Rectal smooth muscle tissue (tissue), 1 donor: ENCODE measurements around the gene AFM.

Source experiments
- H3K27ac ChIP-seq: one replicate; pipeline ENCODE4 v1.7.0; 2013; ENCODE audit warnings: low read depth, low read length, inconsistent platforms
- H3K27me3 ChIP-seq: one replicate; pipeline ENCODE4 v1.7.0; 2013; ENCODE audit warnings: low read length; ENCODE audit not compliant: control insufficient read depth, insufficient read depth
- H3K36me3 ChIP-seq: one replicate; pipeline ENCODE4 v1.7.0; 2013; ENCODE audit warnings: low read length; ENCODE audit not compliant: control insufficient read depth, insufficient read depth
- H3K4me1 ChIP-seq: one replicate; pipeline ENCODE4 v1.7.0; 2013; ENCODE audit warnings: low read length; ENCODE audit not compliant: control insufficient read depth, insufficient read depth
- H3K4me3 ChIP-seq: one replicate; pipeline ENCODE4 v1.7.0; 2013; ENCODE audit warnings: low read length
- H3K9ac ChIP-seq: one replicate; pipeline ENCODE4 v1.7.0; 2013; ENCODE audit warnings: low read length

The AFM gene

DNA sequence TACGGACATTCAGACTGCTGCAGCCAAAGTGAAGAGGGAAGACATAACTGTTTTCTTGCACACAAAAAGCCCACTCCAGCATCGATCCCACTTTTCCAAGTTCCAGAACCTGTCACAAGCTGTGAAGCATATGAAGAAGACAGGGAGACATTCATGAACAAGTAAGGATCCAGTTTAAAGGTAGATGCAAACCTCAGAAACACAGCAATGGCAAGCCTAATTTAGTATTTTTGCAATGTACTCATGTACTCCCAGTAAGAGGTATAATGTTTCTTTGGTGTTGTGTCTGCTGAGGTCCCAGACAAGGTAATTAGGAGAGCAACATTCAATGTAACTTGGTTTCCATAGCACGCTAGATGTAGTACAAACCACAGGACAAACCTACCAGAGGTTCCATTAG is 40.9 kb upstream of the AFM start:
- H3K27ac ChIP-seq, result no peak overlapping the region
- no peak overlapping the region for H3K9ac ChIP-seq
- no peaks in the 10 kb centered on the region for H3K36me3 ChIP-seq
- no peaks in the 10 kb centered on the region for H3K4me1 ChIP-seq
- H3K27me3 ChIP-seq, result no peaks in the 10 kb centered on the region
- H3K4me3 ChIP-seq, result no peak overlapping the region

DNA sequence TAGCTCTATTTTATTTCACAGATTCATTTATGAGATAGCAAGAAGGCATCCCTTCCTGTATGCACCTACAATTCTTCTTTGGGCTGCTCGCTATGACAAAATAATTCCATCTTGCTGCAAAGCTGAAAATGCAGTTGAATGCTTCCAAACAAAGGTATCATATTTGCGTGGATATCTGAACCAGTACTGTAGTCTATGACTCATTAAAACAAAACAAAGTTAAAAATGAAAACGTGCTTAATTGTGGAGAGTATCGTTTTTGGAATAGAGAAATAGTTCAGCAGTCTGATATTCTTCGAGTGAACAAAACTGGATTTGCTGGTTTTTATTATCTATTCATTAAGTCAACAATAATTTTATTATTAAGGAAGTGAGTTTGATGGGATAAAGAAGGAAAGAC is 39.3 kb upstream of the AFM start:
- Histone ChIP-seq H3K4me1 (no peaks in the 10 kb centered on the region), H3K27me3 (no peaks in the 10 kb centered on the region), H3K36me3 (no peaks in the 10 kb centered on the region), H3K27ac (no peak overlapping the region), H3K9ac (no peak overlapping the region), H3K4me3 (no peak overlapping the region)

DNA sequence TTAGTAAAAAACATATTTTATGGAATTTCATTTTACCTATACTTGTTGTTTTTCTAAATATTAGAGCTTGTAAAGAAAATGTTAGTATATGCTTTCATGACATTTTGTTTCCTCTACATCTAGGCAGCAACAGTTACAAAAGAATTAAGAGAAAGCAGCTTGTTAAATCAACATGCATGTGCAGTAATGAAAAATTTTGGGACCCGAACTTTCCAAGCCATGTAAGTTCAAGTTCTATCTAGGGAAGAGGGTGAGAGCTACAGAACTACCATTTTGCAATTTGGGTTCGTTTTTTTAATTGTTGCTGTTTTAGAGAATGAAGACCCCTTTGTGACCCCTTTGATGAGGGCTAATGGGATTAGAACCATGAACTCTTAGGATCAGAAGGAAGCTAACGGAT is 38.3 kb upstream of the AFM start:
- Histone ChIP-seq H3K36me3 (no peaks in the 10 kb centered on the region), H3K27me3 (no peaks in the 10 kb centered on the region), H3K27ac (no peak overlapping the region), H3K4me1 (no peaks in the 10 kb centered on the region), H3K9ac (no peak overlapping the region), H3K4me3 (no peak overlapping the region)

DNA sequence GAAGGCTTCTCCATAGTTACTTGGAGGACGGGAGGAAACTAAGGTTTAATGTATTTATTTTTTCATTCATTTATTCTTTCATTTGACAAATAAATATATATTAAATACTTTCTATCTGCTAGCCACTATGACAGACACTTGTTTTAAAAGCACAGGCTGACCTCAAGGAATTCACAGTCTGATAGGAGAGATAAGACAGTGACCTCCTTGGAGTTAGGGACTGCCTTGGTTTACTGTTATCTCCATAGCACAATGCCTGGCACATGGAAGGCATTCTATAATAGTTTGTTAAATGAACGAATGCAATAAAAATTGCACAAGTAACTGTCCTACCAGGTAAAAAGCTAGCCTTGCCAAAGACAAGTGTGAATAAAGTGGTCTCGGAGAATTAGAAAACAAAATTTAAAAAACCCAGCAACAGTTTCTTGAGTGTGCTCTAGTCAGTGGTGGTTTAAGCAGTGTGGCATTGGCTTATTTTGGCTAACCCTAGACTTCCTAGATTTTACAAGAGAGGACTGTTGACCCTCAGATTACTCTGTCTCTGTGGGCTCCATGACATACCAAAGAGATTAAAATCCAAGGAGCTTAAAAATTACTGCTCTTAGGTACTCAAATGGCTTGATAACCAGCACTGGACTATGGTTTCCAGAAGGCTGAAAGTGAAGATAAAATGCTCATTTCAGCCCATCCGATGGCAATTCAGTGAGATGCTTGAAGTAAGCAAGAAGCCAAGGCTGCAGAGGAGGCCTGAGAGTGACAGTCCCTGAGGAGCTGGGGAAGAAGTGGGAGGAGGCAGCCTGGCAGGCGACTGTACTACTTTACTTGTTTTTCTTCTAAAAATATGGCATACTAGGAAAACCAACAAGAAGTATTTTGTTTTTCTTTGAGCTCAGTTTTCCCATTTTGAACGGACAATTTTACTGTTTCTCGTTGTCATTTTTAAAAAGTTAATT is 35.9 kb upstream of the AFM start:
- Histone ChIP-seq H3K9ac (no peak overlapping the region), H3K27me3 (no peaks in the 10 kb centered on the region)

DNA sequence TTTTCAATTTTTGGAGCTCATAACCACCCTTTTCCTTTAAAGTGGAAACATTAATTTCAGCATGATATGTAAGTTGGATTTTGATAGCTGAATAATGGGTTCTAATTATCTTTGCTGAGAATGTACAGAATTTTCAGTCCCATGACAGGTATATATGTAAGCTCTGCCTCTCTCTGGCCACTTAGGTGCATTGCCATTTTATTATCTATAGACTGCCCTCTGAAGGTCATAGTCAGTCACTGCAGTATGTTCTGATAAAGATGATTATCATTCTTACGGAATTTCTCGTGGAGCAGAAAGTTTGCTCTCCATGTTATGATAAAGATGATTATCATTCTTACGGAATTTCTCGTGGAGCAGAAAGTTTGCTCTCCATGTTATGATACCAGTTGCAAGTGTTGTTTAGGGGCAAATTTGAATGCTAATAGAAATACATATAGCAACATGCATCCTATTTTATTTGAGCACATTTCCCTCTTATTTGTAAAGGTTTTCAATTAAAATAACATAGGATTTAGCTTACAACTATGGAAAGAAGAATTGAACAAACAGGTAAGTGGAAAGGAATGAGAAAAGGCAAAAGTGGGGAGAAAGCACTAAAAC is 35.1 kb upstream of the AFM start:
- no peaks in the 10 kb centered on the region for H3K27me3 ChIP-seq
- H3K9ac ChIP-seq, result no peak overlapping the region
- no peak overlapping the region for H3K4me3 ChIP-seq
- no peak overlapping the region for H3K27ac ChIP-seq
- H3K4me1 ChIP-seq, result no peaks in the 10 kb centered on the region
- no peaks in the 10 kb centered on the region for H3K36me3 ChIP-seq

More for the DNA sequence above, 35.9 kb upstream of the AFM start:
- Histone ChIP-seq H3K27ac (no peak overlapping the region), H3K4me1 (no peaks in the 10 kb centered on the region), H3K36me3 (no peaks in the 10 kb centered on the region), H3K4me3 (no peak overlapping the region)

DNA sequence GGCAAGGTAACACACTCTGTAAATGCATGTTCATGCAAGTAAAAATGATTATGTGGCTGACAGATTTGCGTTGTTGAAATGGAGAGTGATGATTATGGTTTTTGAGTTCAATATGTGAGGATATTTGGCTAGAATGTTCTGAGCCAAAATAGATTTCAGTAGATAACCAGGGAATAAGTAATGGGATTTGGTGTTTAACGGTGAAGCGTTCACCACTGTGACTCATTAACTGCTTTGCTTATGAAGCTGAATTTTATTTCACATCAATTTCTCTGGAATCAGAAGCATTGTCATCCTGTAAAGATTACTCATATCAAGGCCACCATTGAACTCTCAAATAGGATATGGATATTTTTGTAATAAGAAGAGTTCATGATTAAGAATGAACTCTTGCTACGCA is 33.9 kb upstream of the AFM start:
- H3K9ac ChIP-seq, result no peak overlapping the region
- H3K36me3 ChIP-seq, result no peaks in the 10 kb centered on the region
- no peak overlapping the region for H3K27ac ChIP-seq
- H3K4me1 ChIP-seq, result no peaks in the 10 kb centered on the region
- no peak overlapping the region for H3K4me3 ChIP-seq
- H3K27me3 ChIP-seq, result no peaks in the 10 kb centered on the region

DNA sequence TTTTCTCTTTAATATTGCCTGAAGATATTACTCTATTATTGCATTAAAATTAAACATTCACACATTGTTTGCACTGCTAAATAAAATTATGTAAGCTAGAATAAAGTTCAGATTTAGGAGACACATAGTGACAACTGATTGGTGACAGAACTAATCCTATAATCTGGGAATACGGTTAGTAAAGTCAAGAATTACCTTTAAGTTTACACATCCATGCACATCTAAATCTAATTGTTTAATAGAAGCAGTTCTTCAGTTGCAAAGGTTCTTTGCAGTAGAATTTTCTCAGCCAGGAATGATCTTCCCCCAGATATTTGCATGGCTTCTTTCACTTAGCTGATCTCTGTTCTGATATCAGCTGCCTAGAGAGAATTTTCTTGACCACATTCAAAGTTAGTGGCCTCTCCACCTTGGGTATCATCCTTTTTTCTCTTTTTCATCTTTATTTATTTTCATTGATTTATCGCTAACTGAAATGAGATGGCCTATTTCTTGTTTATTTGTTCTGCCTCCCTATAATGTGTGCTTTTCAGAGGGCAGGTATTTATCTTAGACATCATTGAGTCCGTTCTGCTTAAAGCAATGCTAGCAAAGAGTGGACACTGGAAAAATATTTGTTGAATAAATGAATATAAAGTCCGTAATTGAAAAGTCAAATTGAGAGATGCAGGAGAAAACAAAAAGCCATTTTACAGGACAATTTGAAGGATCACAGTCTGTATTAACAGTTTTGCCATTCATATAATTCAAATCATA is 32.9 kb upstream of the AFM start:
- H3K36me3 ChIP-seq, result no peaks in the 10 kb centered on the region
- H3K4me1 ChIP-seq, result no peaks in the 10 kb centered on the region
- no peak overlapping the region for H3K27ac ChIP-seq
- no peaks in the 10 kb centered on the region for H3K27me3 ChIP-seq
- H3K9ac ChIP-seq, result no peak overlapping the region
- no peak overlapping the region for H3K4me3 ChIP-seq

DNA sequence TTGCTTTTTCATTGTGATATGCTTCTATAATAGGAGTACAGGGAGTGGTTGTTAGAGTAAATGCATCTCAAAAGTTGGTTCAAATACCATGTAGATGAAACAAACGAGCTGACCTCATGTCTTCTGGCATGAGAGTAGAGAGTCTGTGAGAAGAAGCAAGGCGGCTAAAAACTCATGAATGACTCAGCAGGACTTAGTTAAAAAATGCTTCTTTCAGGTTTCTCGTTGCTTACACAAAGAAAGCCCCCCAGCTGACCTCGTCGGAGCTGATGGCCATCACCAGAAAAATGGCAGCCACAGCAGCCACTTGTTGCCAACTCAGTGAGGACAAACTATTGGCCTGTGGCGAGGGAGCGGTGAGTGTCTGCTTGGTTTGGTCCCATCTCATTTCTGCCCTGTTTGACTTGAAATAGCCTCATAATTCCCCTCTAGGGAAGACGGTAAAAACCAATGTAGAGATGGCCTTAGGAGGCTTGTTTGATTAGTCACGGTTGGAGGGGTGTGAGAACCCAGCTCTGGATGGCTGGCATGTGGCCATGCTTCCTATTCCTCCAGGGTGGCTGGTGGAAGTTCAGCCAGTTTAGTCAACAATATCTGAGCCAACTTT is 31.0 kb upstream of the AFM start:
- Histone ChIP-seq H3K27me3 (no peaks in the 10 kb centered on the region), H3K4me1 (no peaks in the 10 kb centered on the region), H3K36me3 (no peaks in the 10 kb centered on the region), H3K9ac (no peak overlapping the region), H3K27ac (no peak overlapping the region), H3K4me3 (no peak overlapping the region)

DNA sequence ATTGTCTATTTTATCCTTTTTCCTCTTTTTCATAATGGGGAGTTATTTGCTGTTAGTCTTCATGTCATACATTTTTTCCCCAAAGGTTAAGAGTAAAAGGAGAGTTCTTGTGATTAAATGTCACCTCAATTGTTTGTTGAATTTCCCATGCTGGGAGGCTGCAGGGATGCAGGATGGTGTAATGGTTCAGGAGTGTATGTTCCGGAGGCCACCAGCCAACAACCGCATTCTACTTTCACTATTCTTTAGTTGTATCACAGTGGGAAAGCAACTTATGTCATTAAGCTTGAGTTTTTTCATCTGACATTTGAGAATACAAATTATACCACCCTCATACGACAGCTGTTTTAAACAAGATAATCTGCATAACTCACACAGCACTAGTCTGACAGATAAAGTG is 30.1 kb upstream of the AFM start:
- no peak overlapping the region for H3K4me3 ChIP-seq
- no peak overlapping the region for H3K27ac ChIP-seq
- H3K27me3 ChIP-seq, result no peaks in the 10 kb centered on the region
- no peaks in the 10 kb centered on the region for H3K36me3 ChIP-seq
- no peaks in the 10 kb centered on the region for H3K4me1 ChIP-seq
- H3K9ac ChIP-seq, result no peak overlapping the region

DNA sequence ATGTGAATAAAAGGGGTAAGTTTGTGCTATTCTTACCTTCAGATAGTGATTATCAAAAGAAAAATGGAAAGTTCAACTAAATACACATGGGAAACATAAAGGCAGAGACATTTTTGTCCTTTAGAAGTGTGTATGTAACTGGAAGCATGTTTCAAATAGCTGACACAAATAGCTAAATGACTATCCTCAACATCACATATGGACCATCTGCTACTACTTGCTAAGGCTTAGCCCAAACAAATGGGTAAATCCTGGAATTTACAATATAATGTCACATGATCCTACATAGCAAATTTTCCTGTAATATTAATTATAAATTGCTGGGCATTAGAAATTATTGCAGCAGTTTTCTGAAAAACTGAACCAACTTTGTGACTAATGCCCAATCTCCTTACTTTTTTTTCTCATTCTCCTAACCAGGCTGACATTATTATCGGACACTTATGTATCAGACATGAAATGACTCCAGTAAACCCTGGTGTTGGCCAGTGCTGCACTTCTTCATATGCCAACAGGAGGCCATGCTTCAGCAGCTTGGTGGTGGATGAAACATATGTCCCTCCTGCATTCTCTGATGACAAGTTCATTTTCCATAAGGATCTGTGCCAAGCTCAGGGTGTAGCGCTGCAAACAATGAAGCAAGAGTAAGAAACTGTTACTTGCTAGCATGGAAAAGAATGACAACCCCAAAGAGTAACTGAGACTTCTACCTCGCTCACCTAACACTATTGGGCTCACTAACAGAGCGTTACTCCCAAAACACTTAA is 29.4 kb upstream of the AFM start:
- Histone ChIP-seq H3K36me3 (no peaks in the 10 kb centered on the region), H3K27ac (no peak overlapping the region), H3K9ac (no peak overlapping the region), H3K27me3 (no peaks in the 10 kb centered on the region), H3K4me1 (no peaks in the 10 kb centered on the region), H3K4me3 (no peak overlapping the region)

DNA sequence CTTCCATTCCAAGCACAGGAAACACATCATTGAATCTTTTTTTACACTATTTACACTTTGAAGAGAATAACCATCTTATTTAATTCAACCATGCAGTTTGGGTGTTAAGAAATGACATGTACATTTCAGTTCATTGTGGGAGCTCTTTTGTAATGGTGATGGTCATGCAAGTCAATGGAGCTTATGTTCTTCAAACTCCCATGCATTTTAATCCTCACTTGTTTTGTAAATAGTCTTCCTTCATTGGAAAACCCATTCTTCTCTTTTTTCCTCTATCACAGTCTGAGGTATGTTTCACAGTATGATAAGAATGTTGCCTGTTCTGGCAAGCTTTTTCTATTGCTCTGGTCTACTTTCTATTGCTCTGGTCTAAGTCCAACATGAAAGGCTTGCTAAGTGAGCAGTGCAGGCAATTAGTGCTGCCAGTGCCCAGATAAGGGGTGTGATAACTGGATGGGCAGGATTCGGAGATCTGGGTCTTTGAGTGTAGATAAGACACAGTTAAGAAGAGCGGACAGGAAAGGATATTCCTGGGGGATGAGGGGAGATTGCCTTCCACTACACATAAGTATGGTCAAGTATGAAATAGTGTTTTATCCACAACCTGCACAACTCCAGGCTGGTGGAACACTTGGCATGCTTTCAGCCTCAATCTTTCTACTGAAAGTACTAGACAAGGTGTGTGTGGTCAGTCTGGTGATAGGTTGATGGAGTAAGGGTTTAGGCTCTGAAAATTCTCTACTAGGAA is 28.4 kb upstream of the AFM start:
- H3K36me3 ChIP-seq, result no peaks in the 10 kb centered on the region
- H3K4me1 ChIP-seq, result no peaks in the 10 kb centered on the region
- no peak overlapping the region for H3K27ac ChIP-seq
- H3K9ac ChIP-seq, result no peak overlapping the region
- H3K4me3 ChIP-seq, result no peak overlapping the region
- H3K27me3 ChIP-seq, result no peaks in the 10 kb centered on the region
